KOPT-K1 (cell line): ENCODE measurements around the gene ATP6V1C2.

Experiments used
- H3K27ac ChIP-seq: fragments of 200-600 bp; sonication (generic); 2 replicates; pipeline ENCODE4 v1.5.1; 2016; ENCODE audit warnings: antibody characterized with exemption, mild to moderate bottlenecking, low read depth, low read length; ENCODE audit not compliant: poor library complexity, severe bottlenecking
- H3K36me3 ChIP-seq: fragments of 200-600 bp; sonication (generic); 2 replicates; pipeline ENCODE4 v1.5.1; 2017; ENCODE audit warnings: antibody characterized with exemption, mild to moderate bottlenecking, low read length, moderate library complexity; ENCODE audit not compliant: insufficient read depth
- H3K9me3 ChIP-seq: fragments of 200-600 bp; sonication (generic); 2 replicates; pipeline ENCODE4 v1.5.1; 2017; ENCODE audit warnings: antibody characterized with exemption, low read length, mild to moderate bottlenecking; ENCODE audit not compliant: insufficient read depth, poor library complexity, severe bottlenecking

ATP6V1C2 gene

DNA sequence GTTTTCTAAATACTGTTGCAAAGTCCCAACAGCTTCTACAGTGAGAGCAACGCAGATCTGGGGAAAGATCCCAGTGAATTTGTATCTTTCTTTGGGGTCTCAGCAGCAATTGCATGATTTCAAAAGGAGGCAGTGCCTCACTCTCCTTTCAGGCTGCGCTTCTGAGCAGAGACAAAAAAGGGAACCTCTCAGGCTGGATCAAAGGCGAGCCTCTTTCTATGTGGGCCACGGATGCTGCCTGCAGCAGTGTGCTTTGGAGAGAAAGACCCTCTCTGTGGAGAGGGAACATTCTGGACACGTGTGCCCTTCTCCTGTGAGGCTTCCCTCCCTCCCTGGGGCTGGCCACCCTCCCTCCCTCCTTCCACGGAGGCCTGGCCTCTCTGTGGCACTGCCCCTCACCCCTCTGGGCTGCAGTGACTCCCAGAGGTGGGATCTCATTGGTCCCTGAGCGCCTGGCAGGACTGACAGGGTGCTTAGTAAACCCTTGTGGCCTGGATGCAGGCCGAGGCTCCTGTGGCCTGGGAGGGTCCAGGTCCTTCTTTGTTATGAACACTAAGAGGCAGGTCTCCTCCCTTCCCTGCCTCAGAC is 112.7 kb downstream of the ATP6V1C2 start:
- no peak overlapping the region for H3K27ac ChIP-seq
- no peaks in the 10 kb centered on the region for H3K9me3 ChIP-seq
- H3K36me3 ChIP-seq, result no peaks in the 10 kb centered on the region
